Ishikawa (cell line): ENCODE data around the gene PLAA.

Experiments used
- CEBPB ChIP-seq: IDR thresholded peaks from 2 replicates; pipeline ENCODE4 v1.6.1; 2012
- CREB1 ChIP-seq: IDR thresholded peaks from 2 replicates; pipeline ENCODE4 v1.6.1; 2012; ENCODE audit warnings: low read depth
- EGR1 ChIP-seq: IDR thresholded peaks from 2 replicates; pipeline ENCODE4 v1.6.1; 2012
- EP300 ChIP-seq: IDR thresholded peaks from 2 replicates; pipeline ENCODE4 v1.6.1; 2012; ENCODE audit warnings: borderline replicate concordance
- FOXM1 ChIP-seq: IDR thresholded peaks from 2 replicates; pipeline ENCODE4 v1.6.1; 2012; ENCODE audit warnings: low read depth, borderline replicate concordance
- NFIC ChIP-seq: IDR thresholded peaks from 2 replicates; pipeline ENCODE4 v1.6.1; 2012
- RAD21 ChIP-seq: IDR thresholded peaks from 2 replicates; pipeline ENCODE4 v1.6.1; 2012; ENCODE audit warnings: low read depth
- TAF1 ChIP-seq: IDR thresholded peaks from 2 replicates; pipeline ENCODE4 v1.6.1; 2012; ENCODE audit warnings: low read depth, mild to moderate bottlenecking
- TCF12 ChIP-seq: IDR thresholded peaks from 2 replicates; pipeline ENCODE4 v1.6.1; 2012; ENCODE audit warnings: low read depth
- TEAD4 ChIP-seq: IDR thresholded peaks from 2 replicates; pipeline ENCODE4 v1.6.1; 2012
- YY1 ChIP-seq: IDR thresholded peaks from 2 replicates; pipeline ENCODE4 v1.6.1; 2012; ENCODE audit warnings: low read depth
- ZBTB7A ChIP-seq: IDR thresholded peaks from 2 replicates; pipeline ENCODE4 v1.6.1; 2012; ENCODE audit warnings: low read depth
- TF ChIP-seq, protein P1 (sequence below): IDR thresholded peaks from 2 replicates; pipeline ENCODE4 v1.6.1; 2012
- TF ChIP-seq, protein P2 (sequence below): IDR thresholded peaks from 2 replicates; pipeline ENCODE4 v1.6.1; 2012; ENCODE audit warnings: low read depth, mild to moderate bottlenecking
- TF ChIP-seq, protein P3 (sequence below): IDR thresholded peaks from 2 replicates; pipeline ENCODE4 v1.6.1; 2012

Gene PLAA

DNA sequence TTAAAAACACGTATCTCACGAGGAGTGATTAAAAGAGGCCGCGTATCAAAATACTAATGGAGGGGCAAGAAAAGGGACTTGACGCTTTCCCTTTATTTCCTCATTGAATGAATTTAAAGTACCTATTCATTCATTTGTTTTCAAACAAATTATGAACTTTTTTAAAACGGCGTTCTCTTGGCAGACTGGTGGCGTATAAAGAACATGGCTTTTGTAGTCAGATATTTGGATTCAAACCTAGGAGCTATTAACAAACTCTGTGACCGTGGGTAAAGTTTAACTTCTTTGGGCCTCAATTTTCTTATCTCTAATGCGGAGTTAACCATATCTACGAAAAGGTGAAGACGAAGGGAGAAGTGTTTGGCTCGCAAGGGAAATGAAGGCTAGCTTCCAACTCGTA, 55.3 kb downstream of the PLAA start:
- TF ChIP-seq, protein P1, sequence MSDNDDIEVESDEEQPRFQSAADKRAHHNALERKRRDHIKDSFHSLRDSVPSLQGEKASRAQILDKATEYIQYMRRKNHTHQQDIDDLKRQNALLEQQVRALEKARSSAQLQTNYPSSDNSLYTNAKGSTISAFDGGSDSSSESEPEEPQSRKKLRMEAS = no peak
- TF ChIP-seq RAD21 = no peak
- no peak for TF ChIP-seq TAF1
- TF ChIP-seq TEAD4 = no peak
- TF ChIP-seq, protein P2, sequence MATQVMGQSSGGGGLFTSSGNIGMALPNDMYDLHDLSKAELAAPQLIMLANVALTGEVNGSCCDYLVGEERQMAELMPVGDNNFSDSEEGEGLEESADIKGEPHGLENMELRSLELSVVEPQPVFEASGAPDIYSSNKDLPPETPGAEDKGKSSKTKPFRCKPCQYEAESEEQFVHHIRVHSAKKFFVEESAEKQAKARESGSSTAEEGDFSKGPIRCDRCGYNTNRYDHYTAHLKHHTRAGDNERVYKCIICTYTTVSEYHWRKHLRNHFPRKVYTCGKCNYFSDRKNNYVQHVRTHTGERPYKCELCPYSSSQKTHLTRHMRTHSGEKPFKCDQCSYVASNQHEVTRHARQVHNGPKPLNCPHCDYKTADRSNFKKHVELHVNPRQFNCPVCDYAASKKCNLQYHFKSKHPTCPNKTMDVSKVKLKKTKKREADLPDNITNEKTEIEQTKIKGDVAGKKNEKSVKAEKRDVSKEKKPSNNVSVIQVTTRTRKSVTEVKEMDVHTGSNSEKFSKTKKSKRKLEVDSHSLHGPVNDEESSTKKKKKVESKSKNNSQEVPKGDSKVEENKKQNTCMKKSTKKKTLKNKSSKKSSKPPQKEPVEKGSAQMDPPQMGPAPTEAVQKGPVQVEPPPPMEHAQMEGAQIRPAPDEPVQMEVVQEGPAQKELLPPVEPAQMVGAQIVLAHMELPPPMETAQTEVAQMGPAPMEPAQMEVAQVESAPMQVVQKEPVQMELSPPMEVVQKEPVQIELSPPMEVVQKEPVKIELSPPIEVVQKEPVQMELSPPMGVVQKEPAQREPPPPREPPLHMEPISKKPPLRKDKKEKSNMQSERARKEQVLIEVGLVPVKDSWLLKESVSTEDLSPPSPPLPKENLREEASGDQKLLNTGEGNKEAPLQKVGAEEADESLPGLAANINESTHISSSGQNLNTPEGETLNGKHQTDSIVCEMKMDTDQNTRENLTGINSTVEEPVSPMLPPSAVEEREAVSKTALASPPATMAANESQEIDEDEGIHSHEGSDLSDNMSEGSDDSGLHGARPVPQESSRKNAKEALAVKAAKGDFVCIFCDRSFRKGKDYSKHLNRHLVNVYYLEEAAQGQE = no peak
- no peak for TF ChIP-seq CEBPB
- no peak for TF ChIP-seq EGR1
- TF ChIP-seq ZBTB7A = no peak
- TF ChIP-seq FOXM1 = no peak
- TF ChIP-seq CREB1 = no peak
- TF ChIP-seq NFIC = no peak

DNA sequence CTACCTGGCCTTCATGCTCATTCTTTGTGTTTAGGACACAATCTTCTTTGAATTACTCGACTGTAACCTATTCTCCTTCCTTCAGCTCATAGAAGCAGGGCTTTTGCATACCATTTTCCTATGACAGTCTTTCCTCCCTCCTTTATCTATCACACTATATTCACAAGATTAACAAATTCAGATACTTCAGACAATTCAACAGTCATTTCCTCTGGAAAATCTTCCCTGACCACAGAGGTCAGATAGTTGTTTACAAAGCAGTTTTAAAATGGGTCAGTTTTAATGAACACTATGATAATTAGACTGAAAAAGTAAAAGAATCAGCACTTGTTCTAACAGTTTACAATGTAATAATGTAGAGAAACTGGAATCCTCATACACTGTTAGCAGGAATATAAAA, 58.8 kb downstream of the PLAA start:
- TF ChIP-seq NFIC (no peak), EP300 (no peak), ZBTB7A (no peak), RAD21 (no peak), EGR1 (no peak), YY1 (no peak), TAF1 (no peak), TEAD4 (no peak)
- TF ChIP-seq, protein P2 = no peak
- TF ChIP-seq, protein P3, sequence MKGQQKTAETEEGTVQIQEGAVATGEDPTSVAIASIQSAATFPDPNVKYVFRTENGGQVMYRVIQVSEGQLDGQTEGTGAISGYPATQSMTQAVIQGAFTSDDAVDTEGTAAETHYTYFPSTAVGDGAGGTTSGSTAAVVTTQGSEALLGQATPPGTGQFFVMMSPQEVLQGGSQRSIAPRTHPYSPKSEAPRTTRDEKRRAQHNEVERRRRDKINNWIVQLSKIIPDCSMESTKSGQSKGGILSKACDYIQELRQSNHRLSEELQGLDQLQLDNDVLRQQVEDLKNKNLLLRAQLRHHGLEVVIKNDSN = no peak
- TF ChIP-seq, protein P1 = no peak

- TF ChIP-seq EGR1 = no peak
- TF ChIP-seq YY1 = no peak
- no peak for TF ChIP-seq NFIC
- no peak for TF ChIP-seq EP300
- TF ChIP-seq ZBTB7A = no peak
- TF ChIP-seq, protein P3 = no peak
- no peak for TF ChIP-seq RAD21
- TF ChIP-seq CEBPB = no peak
- TF ChIP-seq FOXM1 = no peak
- no peak for TF ChIP-seq TEAD4
- no peak for TF ChIP-seq TCF12
- TF ChIP-seq CREB1 = no peak
- TF ChIP-seq, protein P2 = no peak
- TF ChIP-seq, protein P1 = no peak
- no peak for TF ChIP-seq TAF1
Measured at GRCh38 chr9:26882154-26882553, 64.9 kb downstream of the PLAA start.

DNA sequence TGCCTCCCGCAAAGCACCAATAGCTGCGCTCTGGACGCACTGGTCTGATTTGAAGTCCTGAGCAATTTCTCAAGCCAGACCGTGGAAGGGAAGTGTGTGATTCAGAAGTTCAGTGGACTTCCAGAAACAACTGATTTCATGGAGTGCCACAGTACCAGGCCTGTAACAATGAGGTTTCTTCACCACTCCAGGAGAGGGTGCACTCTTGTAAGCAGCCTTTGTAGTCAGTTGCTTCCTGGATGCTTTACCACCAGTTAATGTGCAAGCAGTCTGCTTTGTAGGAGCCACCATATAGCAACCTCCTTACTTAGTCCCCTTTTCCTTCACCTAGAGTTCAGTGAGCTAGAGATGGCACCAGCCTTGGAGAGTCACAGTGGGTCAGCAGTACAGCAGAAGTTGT, 66.8 kb downstream of the PLAA start:
- TF ChIP-seq CREB1 (no peak), TCF12 (no peak), EP300 (no peak), EGR1 (no peak), NFIC (no peak), RAD21 (no peak), YY1 (no peak), CEBPB (no peak), ZBTB7A (no peak), TAF1 (no peak), FOXM1 (no peak), TEAD4 (no peak)
- TF ChIP-seq, protein P1 = no peak
- TF ChIP-seq, protein P2 = no peak
- TF ChIP-seq, protein P3 = no peak
